HepG2 (cell line): ENCODE measurements around the gene KLC4. TPM values are rescaled to one million over a fixed set of nuclear protein-coding genes. Genes with fewer than 3 reads are reported as not detected.
A peak's percentile ranks its signal among the peaks of the same experiment; 100 is the strongest.

ENCODE experiments used
- DMTF1 ChIP-seq: sonication (generic); formaldehyde crosslinking; IDR thresholded peaks from 2 replicates; pipeline ENCODE4 v1.4.0; 2020; ENCODE audit warnings: mild to moderate bottlenecking, missing genetic modification reagents
- FOXK1 ChIP-seq: sonication (generic); formaldehyde crosslinking; IDR thresholded peaks from 2 replicates; pipeline ENCODE4 v1.4.0; 2020; ENCODE audit warnings: low read depth, missing genetic modification reagents, borderline replicate concordance
- HNF1B ChIP-seq: sonication (generic); formaldehyde crosslinking; IDR thresholded peaks from 2 replicates; pipeline ENCODE4 v1.5.1; 2020; ENCODE audit warnings: mild to moderate bottlenecking, moderate library complexity, missing genetic modification reagents
- HNRNPLL ChIP-seq: fragments of 200-400 bp; formaldehyde crosslinking; IDR thresholded peaks from 2 replicates; pipeline ENCODE4 v1.6.1; 2017; ENCODE audit warnings: mild to moderate bottlenecking, low read depth, low read length; ENCODE audit not compliant: poor library complexity, severe bottlenecking
- ISL2 ChIP-seq: sonication (generic); formaldehyde crosslinking; IDR thresholded peaks from 2 replicates; pipeline ENCODE4 v1.5.0; 2020; ENCODE audit warnings: missing genetic modification reagents
- JUN ChIP-seq: sonication (generic); formaldehyde crosslinking; IDR thresholded peaks from 2 replicates; pipeline ENCODE4 v1.4.0; 2020; ENCODE audit warnings: mild to moderate bottlenecking, missing genetic modification reagents
- MATR3 ChIP-seq: sonication (generic); formaldehyde crosslinking; IDR thresholded peaks from 2 replicates; pipeline ENCODE4 v1.4.0; 2020; ENCODE audit warnings: missing genetic modification reagents
- MIER3 ChIP-seq: IDR thresholded peaks from 2 replicates; pipeline ENCODE4 v1.6.1; 2016; ENCODE audit warnings: missing compliant biosample characterization, borderline replicate concordance
- MTERF4 ChIP-seq: sonication (generic); formaldehyde crosslinking; IDR thresholded peaks from 2 replicates; pipeline ENCODE4 v1.8.0; 2023; ENCODE audit warnings: mild to moderate bottlenecking, missing genetic modification reagents
- NBN ChIP-seq: fragments of 450-650 bp; conservative IDR thresholded peaks from 2 replicates; pipeline ENCODE4 v1.6.1; 2017
- NCOR1 ChIP-seq: fragments of 200-600 bp; sonication (generic); IDR thresholded peaks from 2 replicates; pipeline ENCODE4 v1.7.0; 2017; ENCODE audit warnings: antibody characterized with exemption, low read length, borderline replicate concordance
- PAF1 ChIP-seq: IDR thresholded peaks from 2 replicates; pipeline ENCODE4 v1.6.1; 2016; ENCODE audit warnings: missing genetic modification reagents, missing compliant biosample characterization
- RCOR2 ChIP-seq: IDR thresholded peaks from 2 replicates; pipeline ENCODE4 v1.6.1; 2016; ENCODE audit warnings: missing biosample characterization, missing genetic modification reagents
- TOE1 ChIP-seq: sonication (generic); formaldehyde crosslinking; IDR thresholded peaks from 2 replicates; pipeline ENCODE4 v1.4.0; 2020; ENCODE audit warnings: mild to moderate bottlenecking, missing genetic modification reagents
- ZNF383 ChIP-seq: sonication (generic); formaldehyde crosslinking; IDR thresholded peaks from 2 replicates; pipeline ENCODE4 v1.4.0; 2020; ENCODE audit warnings: missing genetic modification reagents, mild to moderate bottlenecking, borderline replicate concordance
- ZNF430 ChIP-seq: sonication (generic); formaldehyde crosslinking; IDR thresholded peaks from 2 replicates; pipeline ENCODE4 v1.9.0; 2021; ENCODE audit warnings: mild to moderate bottlenecking, missing genetic modification reagents
- ZNF563 ChIP-seq: sonication (generic); formaldehyde crosslinking; IDR thresholded peaks from 2 replicates; pipeline ENCODE4 v1.8.0; 2022; ENCODE audit warnings: mild to moderate bottlenecking, moderate library complexity, missing genetic modification reagents
- ZNF780A ChIP-seq: sonication (generic); formaldehyde crosslinking; IDR thresholded peaks from 2 replicates; pipeline ENCODE4 v1.8.0; 2022; ENCODE audit warnings: mild to moderate bottlenecking, missing genetic modification reagents, moderate library complexity
- ZNF790 ChIP-seq: sonication (generic); formaldehyde crosslinking; IDR thresholded peaks from 2 replicates; pipeline ENCODE4 v1.8.0; 2022; ENCODE audit warnings: missing genetic modification reagents, mild to moderate bottlenecking, borderline replicate concordance
- ZSCAN5A ChIP-seq: sonication (generic); formaldehyde crosslinking; IDR thresholded peaks from 2 replicates; pipeline ENCODE4 v1.8.0; 2022; ENCODE audit warnings: mild to moderate bottlenecking, missing genetic modification reagents, borderline replicate concordance
- ZXDC ChIP-seq: sonication (generic); formaldehyde crosslinking; IDR thresholded peaks from 2 replicates; pipeline ENCODE4 v1.5.0; 2020; ENCODE audit warnings: mild to moderate bottlenecking, missing genetic modification reagents
- polyA plus RNA-seq, 8 experiments: library from polyadenylated mRNA; depleted of rRNA in 3 of 8; stranded (reverse) in 7 of 8; unstranded in 1 of 8; fragments of >200 nt; fragmentation: Illumina TruSeq in 4 of 8; extraction: Trizol in 4 of 8; gene quantifications; 2 replicates each; pipeline versions ENCODE4 v1.2.1 to v1.2.3, GENCODE V29; 2011 to 2016; ENCODE audit warnings: low read depth in 4 of 8, missing spikeins in 1 of 8, mixed read lengths in 1 of 8; ENCODE audit not compliant: insufficient read depth in 1 of 8
- total RNA-seq, 5 experiments: library from RNA; depleted of rRNA; stranded (reverse); fragments of >200 nt; fragmentation: Illumina TruSeq; extraction: Trizol; gene quantifications; 2 replicates each; pipeline ENCODE4 v1.2.3, GENCODE V29; 2016; ENCODE audit warnings: low read depth in 1 of 5

Gene KLC4
- total and polyA plus RNA-seq, 2 of the 13 experiments (the other 11 are each of a cell fraction or from before 2014, with no cell fraction given) = 45.4 to 70.4 TPM

GRCh38 chr6:43014434-43014909 is 45.0 kb upstream of the KLC4 start (continued):
- TF ChIP-seq MTERF4 (CRISPR knock-in tag) (0 out of 2 replicates have a peak, but pooled peaks have one; percentile 12), DMTF1 (no peak), ZNF780A (CRISPR knock-in tag) (no peak), MIER3 (CRISPR knock-in tag) (no peak), ZXDC (CRISPR knock-in tag) (no peak), ISL2 (CRISPR knock-in tag) (no peak), JUN (0 out of 2 replicates have a peak, but pooled peaks have one; percentile 8), FOXK1 (no peak), TOE1 (no peak), MATR3 (CRISPR knock-in tag) (no peak), ZNF790 (0 out of 2 replicates have a peak, but pooled peaks have one; percentile 2), NCOR1 (peak; percentile 5; the same call in 1 of the 2 replicates), HNF1B (no peak), ZNF430 (CRISPR knock-in tag) (0 out of 2 replicates have a peak, but pooled peaks have one; percentile 13), HNRNPLL (no peak), RCOR2 (CRISPR knock-in tag) (no peak), ZSCAN5A (no peak), ZNF383 (CRISPR knock-in tag) (no peak), PAF1 (CRISPR knock-in tag) (0 out of 2 replicates have a peak, but pooled peaks have one; percentile 21), NBN (no peak), ZNF563 (peak; percentile 27; the same call in 1 of the 2 replicates)
